Measurements from ENCODE around the gene SIAH3.

GRCh38 chr13:45786293-45786920 lies 65.1 kb downstream of the SIAH3 start:
- TF ChIP-seq CTCF (IDR thresholded peaks at IDR 0.05 in 2 of 3, conservative IDR thresholded peaks at IDR 0.05 in 1 of 3; ENCODE audit: borderline replicate concordance in 1 of 3, insufficient read depth in 1 of 3, low read depth in 2 of 3, low read length in 2 of 3): no peak
- no peak for TF ChIP-seq POLR2AphosphoS5 (IDR thresholded peaks at IDR 0.05; ENCODE audit: low read depth, low read length)
- no peak for TF ChIP-seq EZH2phosphoT487 (IDR thresholded peaks at IDR 0.05; ENCODE audit: borderline replicate concordance)
- TF ChIP-seq EZH2 (IDR thresholded peaks at IDR 0.05): no peak
- TF ChIP-seq YY1 (IDR thresholded peaks at IDR 0.05; ENCODE audit: extremely low read depth, insufficient replicate concordance, low read depth, low read length): no peak
- TF ChIP-seq EGR1 (IDR thresholded peaks at IDR 0.05; ENCODE audit: low read depth): no peak
- no peak for TF ChIP-seq POLR2A (IDR thresholded peaks at IDR 0.05; ENCODE audit: borderline replicate concordance, extremely low read depth, insufficient read depth, insufficient read length)
- no peak for TF ChIP-seq ZBTB33 (IDR thresholded peaks at IDR 0.05; ENCODE audit: extremely low read depth, insufficient replicate concordance, low read length)
- TF ChIP-seq ATF3 (IDR thresholded peaks at IDR 0.05): no peak
- TF ChIP-seq REST (IDR thresholded peaks at IDR 0.05; ENCODE audit: low read depth): no peak
- TF ChIP-seq SP1 (IDR thresholded peaks at IDR 0.05; ENCODE audit: low read depth): no peak
- TF ChIP-seq CEBPB (IDR thresholded peaks at IDR 0.05; ENCODE audit: low read depth): no peak
- no peak for TF ChIP-seq RAD21 (IDR thresholded peaks at IDR 0.05; ENCODE audit: low read depth)
